ENCODE measurements around the gene MCM3AP. TPM values are rescaled to one million over a fixed set of nuclear protein-coding genes. Genes with fewer than 3 reads are reported as not detected.

The MCM3AP gene
- total and polyA plus RNA-seq, 9 of the 15 experiments (the other 6 are each of a cell fraction or from before 2014, with no cell fraction given) = 6.5 to 179 (median 69.6) TPM

GRCh38 chr21:46289655-46290179, 4.3 kb upstream of the MCM3AP start:
- Histone ChIP-seq H3K27ac (ENCODE audit: extremely low read depth, low read depth, low read length) (no peak overlapping the region), H3K9me3 (replicated peaks; ENCODE audit: control insufficient read depth, insufficient read depth, low read depth, low read length) (peaks cover 4% of the 10 kb centered on the region; the same call in 1 of the 2 replicates), H3K27me3 (ENCODE audit: control insufficient read depth in 2 of 2, insufficient read depth in 2 of 2, low read length in 2 of 2) (no peaks in the 10 kb centered on the region), H3K4me2 (ENCODE audit: insufficient read depth, low read length) (no peak overlapping the region), H4K20me1 (replicated peaks; ENCODE audit: control insufficient read depth, insufficient read depth, low read length) (0 out of 2 replicates have a peak, but pooled peaks cover 2% of the 10 kb centered on the region), H3K36me3 (ENCODE audit: control insufficient read depth, insufficient read depth, low read length) (peaks cover 21% of the 10 kb centered on the region), H3K4me3 (no peak overlapping the region), H3K79me2 (ENCODE audit: control insufficient read depth, insufficient read depth, low read length) (peaks cover 26% of the 10 kb centered on the region), H3K9me1 (ENCODE audit: control insufficient read depth, insufficient read depth, low read length) (no peaks in the 10 kb centered on the region), H2AFZ (ENCODE audit: low read depth, low read length) (no peak overlapping the region), H3K4me1 (replicated peaks in 1 of 2; ENCODE audit: control insufficient read depth in 2 of 2, insufficient read depth in 2 of 2, low read length in 2 of 2) (peaks cover 8 to 13% of the 10 kb centered on the region in 2 experiments; a peak in 4 of 5 replicates), H3K9ac (ENCODE audit: insufficient read depth in 1 of 2, low read depth in 2 of 2, low read length in 2 of 2) (no peak overlapping the region)
- no peak for FAIRE-seq
- no TSS peak for BruUV-seq (replicated peaks)
- TF ChIP-seq NFRKB (IDR thresholded peaks at IDR 0.05; ENCODE audit: low read depth) (no peak), MAFF (IDR thresholded peaks at IDR 0.05; ENCODE audit: low read length) (peak; percentile 80), MAFK (IDR thresholded peaks at IDR 0.05; ENCODE audit: low read length) (peak; percentile 82), RFX5 (IDR thresholded peaks at IDR 0.05; ENCODE audit: low read depth, low read length) (peak; percentile 41; the same call in 1 of the 2 replicates), C11orf30 (IDR thresholded peaks at IDR 0.05; ENCODE audit: low read depth) (peak; percentile 64; the same call in 1 of the 2 replicates), NR3C1 (CRISPR knock-in tag; IDR thresholded peaks at IDR 0.05) (no peak), MAFG (tag; conservative IDR thresholded peaks at IDR 0.05) (peak; percentile 34), KAT7 (CRISPR knock-in tag; IDR thresholded peaks at IDR 0.05; ENCODE audit: borderline replicate concordance) (no peak), ZNF146 (CRISPR knock-in tag; IDR thresholded peaks at IDR 0.05; ENCODE audit: unreplicated experiment) (no peak), ZNF316 (IDR thresholded peaks at IDR 0.05) (peak; percentile 85), CAMTA2 (CRISPR knock-in tag; conservative IDR thresholded peaks at IDR 0.05) (no peak), MTA3 (IDR thresholded peaks at IDR 0.05; ENCODE audit: borderline replicate concordance) (no peak), FOS (IDR thresholded peaks at IDR 0.05; ENCODE audit: extremely low read depth, insufficient read length) (no peak), HMGN3 (IDR thresholded peaks at IDR 0.05; ENCODE audit: borderline replicate concordance, extremely low read depth, insufficient read length, low read depth, low read length) (no peak)
- ATAC-seq = no peak
- in situ Hi-C loops (cut with MboI) (no loop called here), intact Hi-C loops (cut with micrococcal nuclease) (loop anchor here (5.0 to 10.0 kb wide), 2 partner anchors 145 to 168 kb away; partner anchors contain the start of gene DIP2A)
- CTCF ChIA-PET (ENCODE audit: low intra/inter-chr PET ratio) = no interaction called here
- POLR2A ChIA-PET = interaction anchor here (0.6 kb wide), 1 partner anchor 59 kb away, joined by 4 read pairs; no protein-coding TSS in a partner anchor
- DNase-seq (ENCODE audit: extremely low read depth in 1 of 4, low spot score in 3 of 4) = no peak
- WGBS (ENCODE audit: insufficient coverage, low coverage, missing lambda C conversion rate) = 57% methylated on average over 6 of the region's 6 CpGs

All from K562 (cell line).